B cell (primary cell): Measurements from ENCODE around the gene MAD1L1. TPM values are rescaled to one million over a fixed set of nuclear protein-coding genes. Genes with fewer than 3 reads are reported as not detected.

Experiments used
- ATAC-seq: fragments of 200-7000 bp; cut with Tn5 transposase; one replicate; pipeline ENCODE4 v1.10.0; 2021; ENCODE audit warnings: low read depth, mild to moderate bottlenecking, moderate number of reproducible peaks, moderate library complexity
- CTCF ChIA-PET: fragments of 350-600 bp; sonication (Branson Sonifier 250); formaldehyde crosslinking; loops from one replicate; lab custom pipeline; 2021; ENCODE audit warnings: antibody characterized with exemption, inconsistent platforms; lab: Charles Lee
- POLR2A ChIA-PET: fragments of 350-600 bp; sonication (Branson Sonifier 250); formaldehyde crosslinking; loops from one replicate; lab custom pipeline; 2021; ENCODE audit warnings: antibody characterized with exemption; lab: Charles Lee
- DNase-seq: peaks from one replicate; pipeline ENCODE4 v3.0.0; 2013
- H2AFZ ChIP-seq: 2 replicates; pipeline ENCODE4 v1.6.1; 2012; ENCODE audit warnings: mild to moderate bottlenecking, low read depth, low read length; ENCODE audit not compliant: insufficient read depth, poor library complexity, severe bottlenecking
- H3K27ac ChIP-seq, 2 donors: 1 replicate in 1 of 2; 2 replicates in 1 of 2; pipeline ENCODE4 v1.5.1; 2012 to 2013; ENCODE audit warnings: low read length in 2 of 2, mild to moderate bottlenecking in 2 of 2, moderate library complexity in 1 of 2
- H3K27me3 ChIP-seq, 4 experiments: fragments of 200-600 bp in 1 of 4; sonication (generic) in 1 of 4; replicated peaks in 1 of 4; 1 replicate in 2 of 4; 2 replicates in 2 of 4; pipeline versions ENCODE4 v1.6.1 to v1.7.0; 2013 to 2016; ENCODE audit warnings: low read length in 3 of 4, mild to moderate bottlenecking in 2 of 4, mixed read lengths in 1 of 4, moderate library complexity in 1 of 4; ENCODE audit not compliant: insufficient read depth in 4 of 4, control insufficient read depth in 3 of 4; ENCODE audit errors: control extremely low read depth in 1 of 4
- H3K36me3 ChIP-seq, 2 experiments: replicated peaks in 1 of 2; 1 replicate in 1 of 2; 2 replicates in 1 of 2; pipeline versions ENCODE4 v1.6.1 to v1.7.1; 2013; ENCODE audit warnings: low read length in 1 of 2; ENCODE audit not compliant: insufficient read depth in 2 of 2, control insufficient read depth in 1 of 2; ENCODE audit errors: control extremely low read depth in 1 of 2, extremely low read depth in 1 of 2
- H3K4me1 ChIP-seq, 2 donors: fragments of 200-600 bp in 1 of 2; sonication (generic) in 1 of 2; 1 replicate in 1 of 2; 2 replicates in 1 of 2; pipeline versions ENCODE4 v1.5.1 to v1.6.1; 2013 to 2017; ENCODE audit warnings: low read length in 2 of 2; ENCODE audit not compliant: control insufficient read depth in 2 of 2, insufficient read depth in 2 of 2
- H3K4me2 ChIP-seq: replicated peaks from 2 replicates; pipeline ENCODE3; 2012; ENCODE audit warnings: mild to moderate bottlenecking, low read depth, low read length; ENCODE audit not compliant: poor library complexity, severe bottlenecking
- H3K4me3 ChIP-seq, 5 experiments: fragments of 200-600 bp in 1 of 5; sonication (generic) in 1 of 5; 1 replicate in 3 of 5; 2 replicates in 2 of 5; pipeline versions ENCODE4 v1.5.1 to v1.7.0; 2011 to 2016; ENCODE audit warnings: low read length in 4 of 5, mild to moderate bottlenecking in 4 of 5, low read depth in 2 of 5, control low read depth in 1 of 5, moderate library complexity in 1 of 5; ENCODE audit not compliant: insufficient read depth in 1 of 5; ENCODE audit errors: control extremely low read depth in 1 of 5, extremely low read depth in 1 of 5
- H3K79me2 ChIP-seq: fragments of 200-600 bp; sonication (generic); one replicate; pipeline ENCODE4 v1.6.0; 2016; ENCODE audit warnings: low read length; ENCODE audit not compliant: control insufficient read depth, insufficient read depth
- H3K9ac ChIP-seq: fragments of 200-600 bp; sonication (generic); 2 replicates; pipeline ENCODE4 v1.6.1; 2017; ENCODE audit warnings: mild to moderate bottlenecking, low read length, moderate library complexity
- H3K9me3 ChIP-seq, 3 donors: one replicate each; pipeline versions ENCODE4 v1.6.1 to v1.7.1; 2013; ENCODE audit warnings: low read length in 2 of 3; ENCODE audit not compliant: control insufficient read depth in 2 of 3, insufficient read depth in 1 of 3; ENCODE audit errors: control extremely low read depth in 1 of 3
- H4K20me1 ChIP-seq: 2 replicates; pipeline ENCODE4 v1.6.0; 2012; ENCODE audit warnings: mild to moderate bottlenecking, low read length; ENCODE audit not compliant: insufficient read depth, control insufficient read depth, poor library complexity, severe bottlenecking
- H3K27ac Mint-ChIP-seq: one replicate; pipeline ENCODE4 v1.8.0; 2021; ENCODE audit warnings: mixed read lengths
- H3K27me3 Mint-ChIP-seq: one replicate; pipeline ENCODE4 v1.8.0; 2021; ENCODE audit warnings: mixed read lengths
- H3K4me1 Mint-ChIP-seq: one replicate; pipeline ENCODE4 v1.8.0; 2021; ENCODE audit warnings: mixed read lengths
- H3K4me3 Mint-ChIP-seq: one replicate; pipeline ENCODE4 v1.8.0; 2021; ENCODE audit warnings: mixed read lengths
- H3K9me3 Mint-ChIP-seq: one replicate; pipeline ENCODE4 v1.8.0; 2022; ENCODE audit warnings: mixed read lengths; ENCODE audit not compliant: insufficient read depth
- EZH2 ChIP-seq: IDR thresholded peaks from 2 replicates; pipeline ENCODE4 v1.6.1; 2012; ENCODE audit warnings: borderline replicate concordance, low read depth, mild to moderate bottlenecking, moderate library complexity, low read length; ENCODE audit not compliant: insufficient read depth, poor library complexity, severe bottlenecking
- WGBS: methylation state at CpG from one replicate; pipeline ENCODE4 v1.1.5; 2013; ENCODE audit warnings: missing lambda C conversion rate; ENCODE audit not compliant: insufficient coverage; 5-methylcytosine and 5-hydroxymethylcytosine counted together
- intact Hi-C: fragments of 100-400 bp; cut with micrococcal nuclease; formaldehyde crosslinking; loops from one replicate; pipeline ENCODE4 v1.10.0; 2022
- polyA plus RNA-seq: library from polyadenylated mRNA; depleted of rRNA; stranded (reverse); fragments of >200 nt; gene quantifications from 2 replicates; pipeline ENCODE4 v1.2.3, GENCODE V29; 2012
- total RNA-seq, 2 donors: library from RNA; stranded (reverse); fragments of 120-200 nt in 1 of 2; gene quantifications; 1 replicate in 1 of 2; 2 replicates in 1 of 2; pipeline versions ENCODE4 v1.2.3 to v1.2.4, GENCODE V29; 2013 to 2022
- TF ChIP-seq, protein P1 (sequence below): fragments of 200-600 bp; IDR thresholded peaks from one replicate; pipeline ENCODE4 v1.8.0; 2022; ENCODE audit warnings: antibody characterized with exemption, mild to moderate bottlenecking

MAD1L1 gene
- total and polyA plus RNA-seq, 2 donors (not counting 1 experiment from before 2014, with no cell fraction given) = 86.7 to 110 TPM

DNA sequence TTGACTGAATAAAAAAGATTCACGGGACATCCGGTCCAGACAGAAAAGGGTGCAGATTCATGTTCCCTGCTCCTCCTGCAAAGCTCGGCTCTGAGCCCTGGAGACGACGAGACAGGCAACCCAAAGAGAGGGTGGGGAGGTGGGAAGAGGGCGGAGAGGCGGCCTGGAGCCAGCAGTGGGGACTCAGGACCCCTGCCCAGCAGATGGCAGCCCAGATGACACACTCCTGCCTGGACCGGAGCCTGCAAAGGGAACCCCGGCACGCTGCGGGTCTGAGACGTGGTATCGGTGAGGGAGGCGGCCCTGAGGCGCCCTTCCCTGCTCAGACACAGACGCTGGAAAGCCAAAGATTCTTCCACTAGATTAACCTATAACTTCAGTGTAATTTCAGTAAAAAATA, 311.9 kb downstream of the MAD1L1 start:
- H3K27me3 Mint-ChIP-seq = no peaks in the 10 kb centered on the region
- Histone ChIP-seq H3K9me3 (no peaks in the 10 kb centered on the region), H3K4me3 (peak overlapping the region in 1 of 5 experiments; percentile 39), H3K36me3 (peaks cover 0 to 18% of the 10 kb centered on the region in 2 experiments), H4K20me1 (peaks cover 78% of the 10 kb centered on the region), H3K4me2 (peak overlapping the region; percentile 88), H3K79me2 (peaks cover 85% of the 10 kb centered on the region), H3K27me3 (no peaks in the 10 kb centered on the region), H2AFZ (no peak overlapping the region), H3K4me1 (peaks cover 36 to 41% of the 10 kb centered on the region in 2 donors), H3K27ac (peak overlapping the region in 1 of 2 donors; percentile 12), H3K9ac (peak overlapping the region; percentile 52)
- ChIA-PET CTCF (no interaction called here), POLR2A (no interaction called here)
- TF ChIP-seq EZH2 = no peak
- TF ChIP-seq, protein P1, sequence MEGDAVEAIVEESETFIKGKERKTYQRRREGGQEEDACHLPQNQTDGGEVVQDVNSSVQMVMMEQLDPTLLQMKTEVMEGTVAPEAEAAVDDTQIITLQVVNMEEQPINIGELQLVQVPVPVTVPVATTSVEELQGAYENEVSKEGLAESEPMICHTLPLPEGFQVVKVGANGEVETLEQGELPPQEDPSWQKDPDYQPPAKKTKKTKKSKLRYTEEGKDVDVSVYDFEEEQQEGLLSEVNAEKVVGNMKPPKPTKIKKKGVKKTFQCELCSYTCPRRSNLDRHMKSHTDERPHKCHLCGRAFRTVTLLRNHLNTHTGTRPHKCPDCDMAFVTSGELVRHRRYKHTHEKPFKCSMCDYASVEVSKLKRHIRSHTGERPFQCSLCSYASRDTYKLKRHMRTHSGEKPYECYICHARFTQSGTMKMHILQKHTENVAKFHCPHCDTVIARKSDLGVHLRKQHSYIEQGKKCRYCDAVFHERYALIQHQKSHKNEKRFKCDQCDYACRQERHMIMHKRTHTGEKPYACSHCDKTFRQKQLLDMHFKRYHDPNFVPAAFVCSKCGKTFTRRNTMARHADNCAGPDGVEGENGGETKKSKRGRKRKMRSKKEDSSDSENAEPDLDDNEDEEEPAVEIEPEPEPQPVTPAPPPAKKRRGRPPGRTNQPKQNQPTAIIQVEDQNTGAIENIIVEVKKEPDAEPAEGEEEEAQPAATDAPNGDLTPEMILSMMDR = no peak
- intact Hi-C loops = loop anchor here (1.0 to 10.0 kb wide), 3 partner anchors 19 to 184 kb away; no protein-coding TSS in a partner anchor
- H3K4me3 Mint-ChIP-seq = peak overlapping the region; percentile 88
- WGBS = 68% methylated on average over 10 of the region's 16 CpGs
- peaks cover 46% of the 10 kb centered on the region for H3K4me1 Mint-ChIP-seq
- ATAC-seq = no peak
- H3K27ac Mint-ChIP-seq = no peak overlapping the region
- no peaks in the 10 kb centered on the region for H3K9me3 Mint-ChIP-seq
- no peak for DNase-seq

DNA sequence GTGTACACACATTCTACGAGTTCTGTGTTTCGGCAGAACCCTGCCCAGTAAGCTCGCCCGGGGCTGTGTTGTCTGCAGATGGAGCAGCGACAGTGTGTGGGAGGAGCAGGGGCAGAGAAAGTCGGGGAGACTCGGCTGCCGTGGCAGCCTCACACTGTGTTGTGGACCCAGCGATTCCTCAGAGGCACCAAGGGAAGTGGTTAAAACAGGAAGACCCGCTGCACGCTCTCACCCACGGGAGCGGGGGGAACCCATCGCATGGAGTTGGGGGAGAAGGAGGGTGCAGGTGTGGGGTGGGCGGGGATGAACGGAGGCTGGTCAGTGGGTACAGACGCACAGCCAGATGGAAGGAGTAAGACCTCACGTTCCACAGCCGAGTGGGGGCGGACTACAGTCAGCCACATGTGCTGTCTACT, 312.5 kb downstream of the MAD1L1 start:
- peak overlapping the region; percentile 88 for H3K4me2 ChIP-seq
- DNase-seq = peak; percentile 68
- H3K27me3 Mint-ChIP-seq = no peaks in the 10 kb centered on the region
- H3K9me3 ChIP-seq = no peaks in the 10 kb centered on the region
- peak overlapping the region; percentile 66 for H3K27ac Mint-ChIP-seq
- ChIA-PET POLR2A (interaction anchor here (0.9 to 1.1 kb wide), 2 partner anchors 20 to 179 kb away, joined by 3 read pairs; no protein-coding TSS in a partner anchor), CTCF (interaction anchor here (1.0 to 1.4 kb wide), 2 partner anchors 14 to 87 kb away, joined by 3 read pairs; no protein-coding TSS in a partner anchor)
- H3K36me3 ChIP-seq = peaks cover 0 to 18% of the 10 kb centered on the region in 2 experiments
- TF ChIP-seq, protein P1 = no peak
- TF ChIP-seq EZH2 = no peak
- peak overlapping the region; percentile 88 for H3K4me3 Mint-ChIP-seq
- H3K79me2 ChIP-seq = peaks cover 83% of the 10 kb centered on the region
- H4K20me1 ChIP-seq = peaks cover 81% of the 10 kb centered on the region
- ATAC-seq = peak; percentile 82
- H3K9ac ChIP-seq = peak overlapping the region; percentile 52
- peak overlapping the region; percentile 4 to 46 (median 39) for H3K4me3 ChIP-seq
- no peaks in the 10 kb centered on the region for H3K9me3 Mint-ChIP-seq
- peaks cover 40% of the 10 kb centered on the region for H3K4me1 Mint-ChIP-seq
- 1% methylated on average over 15 of the region's 20 CpGs for WGBS
- H3K4me1 ChIP-seq = peaks cover 30 to 35% of the 10 kb centered on the region in 2 donors
- H3K27me3 ChIP-seq = no peaks in the 10 kb centered on the region
- intact Hi-C loops = loop anchor here (1.0 to 10.0 kb wide), 3 partner anchors 20 to 185 kb away; no protein-coding TSS in a partner anchor
- H3K27ac ChIP-seq = peak overlapping the region in 1 of 2 donors; percentile 19
- H2AFZ ChIP-seq = peak overlapping the region; percentile 6
